ENCODE measurements around the gene SPPL2A. TPM values are rescaled to one million over a fixed set of nuclear protein-coding genes. Genes with fewer than 3 reads are reported as not detected.

Gene SPPL2A
- total and polyA plus RNA-seq, 2 donors (not counting 3 experiments of a cell fraction or from before 2014, with no cell fraction given), result 38.8 to 88.7 TPM

DNA sequence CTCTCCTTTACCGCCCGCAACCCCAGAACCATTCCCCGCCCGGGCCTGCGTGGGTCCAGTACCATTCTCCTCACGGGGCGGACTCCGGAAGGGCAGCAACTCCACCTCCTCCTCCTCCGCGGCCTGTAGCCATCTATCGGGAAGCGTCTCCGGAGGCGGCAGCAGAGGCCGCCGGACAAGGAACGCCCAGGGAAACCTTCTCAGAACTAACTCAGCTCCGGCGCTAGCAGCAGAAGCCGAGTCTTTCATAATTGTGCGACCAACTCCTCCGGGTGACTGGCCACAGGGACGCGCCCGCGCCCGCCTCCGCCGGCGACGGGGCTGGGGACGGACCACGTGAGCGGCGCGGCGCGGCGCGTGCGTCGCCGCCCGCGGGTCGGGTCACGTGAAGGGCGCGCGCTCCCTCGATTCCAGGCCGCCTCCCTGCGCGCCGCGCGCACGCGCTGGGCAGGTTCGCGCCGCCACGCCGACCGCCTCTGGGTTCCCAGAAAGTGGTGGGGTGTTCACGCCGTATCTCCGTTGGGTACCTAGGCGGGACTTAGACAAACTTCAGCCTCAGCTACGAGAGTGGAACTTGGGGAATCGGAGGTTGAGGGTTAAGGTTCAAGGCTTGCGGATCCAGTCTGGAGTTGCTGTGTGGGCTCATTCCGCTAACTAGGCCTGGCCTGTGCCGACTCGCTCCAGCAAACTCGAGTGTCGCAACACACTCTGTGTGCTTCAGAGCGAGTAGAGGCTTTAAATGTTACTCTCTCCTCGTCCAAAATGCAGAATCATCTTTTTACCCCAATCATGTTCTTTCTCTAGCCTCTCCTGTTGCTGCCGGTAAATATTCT lies 78.8 kb downstream of the SPPL2A start, which contains the start of gene TRPM7:
TRPM7 (minus strand) TSS at position 329 of the 833 bp plus-strand sequence; CDS start at position 65, 264 bp downstream.
- H3K36me3 ChIP-seq (ENCODE audit: control insufficient read depth in 2 of 2, extremely low read depth in 1 of 2, insufficient read depth in 2 of 2, low read length in 2 of 2), result no peaks in the 10 kb centered on the region
- H3K27me3 ChIP-seq (ENCODE audit: control insufficient read depth in 2 of 2, insufficient read depth in 2 of 2, low read length in 2 of 2), result no peaks in the 10 kb centered on the region
- TSS peak; percentile 91 for BruUV-seq (replicated peaks)
- CTCF ChIA-PET, result interaction anchor here (0.9 to 2.7 kb wide), 5 partner anchors 11 to 200 kb away, joined by 3 to 15 read pairs (median 3); no protein-coding TSS in a partner anchor
- no peaks in the 10 kb centered on the region for H3K9me1 ChIP-seq (replicated peaks; ENCODE audit: control insufficient read depth, extremely low read depth, insufficient read depth, low read length)
- H3K79me2 ChIP-seq (ENCODE audit: control insufficient read depth, insufficient read depth, low read length), result peaks cover 48% of the 10 kb centered on the region
- H2AFZ ChIP-seq (ENCODE audit: low read depth, low read length), result peak within 1 kb of the TSS; percentile 97
- intact Hi-C loops (cut with micrococcal nuclease) (loop anchor here (1.0 to 2.0 kb wide), 2 partner anchors 79 to 198 kb away; partner anchors contain the start of gene SPPL2A), dilution Hi-C loops (cut with MboI; ENCODE audit: extremely low pct_ligation_motif_present, low sequenced_read_pairs) (no loop called here)
- no peaks in the 10 kb centered on the region for H3K9me3 ChIP-seq (replicated peaks; ENCODE audit: control insufficient read depth, insufficient read depth, low read length)
- H3K27ac ChIP-seq (ENCODE audit: insufficient read depth, low read depth, low read length), result peak within 1 kb of the TSS; percentile 68
- peak within 1 kb of the TSS; percentile 97 for H3K4me2 ChIP-seq (ENCODE audit: insufficient read depth, low read length)
- H3K4me3 ChIP-seq (replicated peaks in 1 of 3; ENCODE audit: insufficient read depth in 1 of 3, low read depth in 1 of 3, low read length in 3 of 3), result peak within 1 kb of the TSS; percentile 79 to 90 (median 89)
- FAIRE-seq, result no peak
- peak; percentile 84 for DNase-seq (ENCODE audit: low read depth, low spot score)
- TF ChIP-seq, protein P1, sequence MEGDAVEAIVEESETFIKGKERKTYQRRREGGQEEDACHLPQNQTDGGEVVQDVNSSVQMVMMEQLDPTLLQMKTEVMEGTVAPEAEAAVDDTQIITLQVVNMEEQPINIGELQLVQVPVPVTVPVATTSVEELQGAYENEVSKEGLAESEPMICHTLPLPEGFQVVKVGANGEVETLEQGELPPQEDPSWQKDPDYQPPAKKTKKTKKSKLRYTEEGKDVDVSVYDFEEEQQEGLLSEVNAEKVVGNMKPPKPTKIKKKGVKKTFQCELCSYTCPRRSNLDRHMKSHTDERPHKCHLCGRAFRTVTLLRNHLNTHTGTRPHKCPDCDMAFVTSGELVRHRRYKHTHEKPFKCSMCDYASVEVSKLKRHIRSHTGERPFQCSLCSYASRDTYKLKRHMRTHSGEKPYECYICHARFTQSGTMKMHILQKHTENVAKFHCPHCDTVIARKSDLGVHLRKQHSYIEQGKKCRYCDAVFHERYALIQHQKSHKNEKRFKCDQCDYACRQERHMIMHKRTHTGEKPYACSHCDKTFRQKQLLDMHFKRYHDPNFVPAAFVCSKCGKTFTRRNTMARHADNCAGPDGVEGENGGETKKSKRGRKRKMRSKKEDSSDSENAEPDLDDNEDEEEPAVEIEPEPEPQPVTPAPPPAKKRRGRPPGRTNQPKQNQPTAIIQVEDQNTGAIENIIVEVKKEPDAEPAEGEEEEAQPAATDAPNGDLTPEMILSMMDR (IDR thresholded peaks at IDR 0.05; ENCODE audit: extremely low read depth in 1 of 2, insufficient read depth in 1 of 2, low read depth in 1 of 2, low read length in 2 of 2), result no peak
- TF ChIP-seq EZH2 (IDR thresholded peaks at IDR 0.05; ENCODE audit: borderline replicate concordance, low read depth, low read length, severe bottlenecking) (no peak), MAX (IDR thresholded peaks at IDR 0.05; ENCODE audit: insufficient read depth, insufficient read length) (peak; percentile 87), POLR2AphosphoS5 (IDR thresholded peaks at IDR 0.05; ENCODE audit: insufficient read depth, low read depth, low read length) (peak; percentile 85), POLR2A (IDR thresholded peaks at IDR 0.05; ENCODE audit: low read depth, low read length) (peak; percentile 94)
- H4K20me1 ChIP-seq (replicated peaks; ENCODE audit: control insufficient read depth, extremely low read depth, insufficient read depth, low read length), result peaks cover under 1% of the 10 kb centered on the region
- peak within 1 kb of the TSS; percentile 81 for H3K9ac ChIP-seq (replicated peaks; ENCODE audit: extremely low read depth, insufficient read depth, low read length)
- POLR2A ChIA-PET, result no interaction called here
- peaks cover 17% of the 10 kb centered on the region for H3K4me1 ChIP-seq (ENCODE audit: control insufficient read depth, extremely low read depth, insufficient read depth, low read length)

Measured in endothelial cell of umbilical vein (primary cell).